HepG2 (cell line): Measurements from ENCODE around the gene C1QTNF12. TPM values are rescaled to one million over a fixed set of nuclear protein-coding genes. Genes with fewer than 3 reads are reported as not detected.

Source experiments
- AHR ChIP-seq: IDR thresholded peaks from 2 replicates; pipeline ENCODE4 v1.6.1; 2018; ENCODE audit warnings: missing genetic modification reagents, missing compliant biosample characterization
- ARID4A ChIP-seq: sonication (generic); formaldehyde crosslinking; IDR thresholded peaks from 2 replicates; pipeline ENCODE4 v1.5.0; 2020; ENCODE audit warnings: mild to moderate bottlenecking, missing genetic modification reagents, borderline replicate concordance
- CENPT ChIP-seq: sonication (generic); formaldehyde crosslinking; IDR thresholded peaks from 2 replicates; pipeline ENCODE4 v1.8.0; 2022; ENCODE audit warnings: low read depth, mild to moderate bottlenecking, moderate library complexity, missing genetic modification reagents
- CREM ChIP-seq, 2 experiments: sonication (generic) in 1 of 2; formaldehyde crosslinking in 1 of 2; IDR thresholded peaks; 2 replicates each; pipeline versions ENCODE4 v1.4.0 to v1.6.1; 2016 to 2020; ENCODE audit warnings: antibody characterized with exemption in 1 of 2, mild to moderate bottlenecking in 1 of 2, missing genetic modification reagents in 1 of 2
- IRF2 ChIP-seq: IDR thresholded peaks from 2 replicates; pipeline ENCODE4 v1.6.1; 2018; ENCODE audit warnings: missing genetic modification reagents, missing compliant biosample characterization
- JUND ChIP-seq: sonication (generic); formaldehyde crosslinking; IDR thresholded peaks from 2 replicates; pipeline ENCODE4 v1.8.0; 2022; ENCODE audit warnings: mild to moderate bottlenecking, missing genetic modification reagents
- LBX2 ChIP-seq: sonication (generic); formaldehyde crosslinking; IDR thresholded peaks from 2 replicates; pipeline ENCODE4 v1.5.0; 2020; ENCODE audit warnings: missing genetic modification reagents, mild to moderate bottlenecking, borderline replicate concordance
- PLRG1 ChIP-seq: fragments of 450-650 bp; conservative IDR thresholded peaks from 2 replicates; pipeline ENCODE4 v1.6.1; 2016
- POLR2A ChIP-seq, 2 experiments: IDR thresholded peaks; 2 replicates each; pipeline ENCODE4 v1.6.1; 2011; ENCODE audit warnings: low read depth in 2 of 2, low read length in 2 of 2, mild to moderate bottlenecking in 1 of 2, moderate library complexity in 1 of 2; ENCODE audit not compliant: insufficient read depth in 1 of 2
- PRDM15 ChIP-seq: sonication (generic); formaldehyde crosslinking; IDR thresholded peaks from 2 replicates; pipeline ENCODE4 v1.4.0; 2020; ENCODE audit warnings: missing genetic modification reagents
- UBTF ChIP-seq: sonication (generic); formaldehyde crosslinking; IDR thresholded peaks from 2 replicates; pipeline ENCODE4 v1.4.0; 2020; ENCODE audit warnings: mild to moderate bottlenecking, missing genetic modification reagents
- ZNF20 ChIP-seq: sonication (generic); formaldehyde crosslinking; IDR thresholded peaks from 2 replicates; pipeline ENCODE4 v1.4.0; 2020; ENCODE audit warnings: mild to moderate bottlenecking, moderate library complexity, missing genetic modification reagents
- ZNF512 ChIP-seq: sonication (generic); formaldehyde crosslinking; IDR thresholded peaks from 2 replicates; pipeline ENCODE4 v1.4.0; 2020; ENCODE audit warnings: mild to moderate bottlenecking, missing genetic modification reagents
- ZNF597 ChIP-seq: sonication (generic); formaldehyde crosslinking; IDR thresholded peaks from 2 replicates; pipeline ENCODE4 v1.5.0; 2020; ENCODE audit warnings: missing genetic modification reagents
- polyA plus RNA-seq, 8 experiments: library from polyadenylated mRNA; depleted of rRNA in 3 of 8; stranded (reverse) in 7 of 8; unstranded in 1 of 8; fragments of >200 nt; fragmentation: Illumina TruSeq in 4 of 8; extraction: Trizol in 4 of 8; gene quantifications; 2 replicates each; pipeline versions ENCODE4 v1.2.1 to v1.2.3, GENCODE V29; 2011 to 2016; ENCODE audit warnings: low read depth in 4 of 8, missing spikeins in 1 of 8, mixed read lengths in 1 of 8; ENCODE audit not compliant: insufficient read depth in 1 of 8
- total RNA-seq, 5 experiments: library from RNA; depleted of rRNA; stranded (reverse); fragments of >200 nt; fragmentation: Illumina TruSeq; extraction: Trizol; gene quantifications; 2 replicates each; pipeline ENCODE4 v1.2.3, GENCODE V29; 2016; ENCODE audit warnings: low read depth in 1 of 5

Gene C1QTNF12
- total and polyA plus RNA-seq, 2 of the 13 experiments (the other 11 are each of a cell fraction or from before 2014, with no cell fraction given) = 0.18 to 0.64 TPM

- TF ChIP-seq ZNF512 (no peak), CREM (IDR thresholded peaks at IDR 0.05) (no peak), CREM (CRISPR knock-in tag; IDR thresholded peaks at IDR 0.05) (no peak), ZNF597 (CRISPR knock-in tag) (no peak), AHR (CRISPR knock-in tag) (no peak), ZNF20 (CRISPR knock-in tag) (no peak), IRF2 (CRISPR knock-in tag) (no peak), POLR2A (IDR thresholded peaks at IDR 0.05; ENCODE audit: insufficient read depth in 1 of 2, low read depth in 2 of 2, low read length in 2 of 2) (no peak), PRDM15 (CRISPR knock-in tag) (no peak), LBX2 (no peak), CENPT (no peak), JUND (CRISPR knock-in tag) (no peak), PLRG1 (no peak), UBTF (CRISPR knock-in tag) (peak; percentile 68), ARID4A (CRISPR knock-in tag) (peak; percentile 69)
These were observed 6.7 kb downstream of the C1QTNF12 start (continued) for GRCh38 chr1:1239614-1240347.
